Body of pancreas (tissue), 4 donors: ENCODE data around the gene NUMA1. TPM values are rescaled to one million over a fixed set of nuclear protein-coding genes. Genes with fewer than 3 reads are reported as not detected.

Source experiments
- ATAC-seq: fragments of 150-250 bp; one replicate; pipeline ENCODE4 v1.9.1; 2016
- DNase-seq, 4 donors: peaks; one replicate each; pipeline ENCODE4 v3.0.0-alpha.2; 2019
- H3K27ac ChIP-seq, 4 donors: fragments of 200-600 bp; sonication (generic); 1 replicate in 3 of 4; 2 replicates in 1 of 4; pipeline versions ENCODE4 v1.5.1 to v1.6.1; 2016 to 2019; ENCODE audit warnings: mild to moderate bottlenecking in 1 of 4, mixed read lengths in 1 of 4, moderate library complexity in 1 of 4
- H3K27me3 ChIP-seq, 2 donors: fragments of 200-600 bp; sonication (generic); one replicate each; pipeline ENCODE4 v1.6.0; 2016; ENCODE audit warnings: mild to moderate bottlenecking in 1 of 2
- H3K36me3 ChIP-seq, 2 donors: fragments of 200-600 bp; sonication (generic); replicated peaks in 1 of 2; 2 replicates each; pipeline ENCODE4 v1.5.1; 2016; ENCODE audit warnings: low read depth in 2 of 2; ENCODE audit not compliant: insufficient read depth in 1 of 2
- H3K4me1 ChIP-seq: fragments of 200-600 bp; sonication (generic); one replicate; pipeline ENCODE4 v1.6.0; 2016
- H3K4me3 ChIP-seq, 2 donors: fragments of 200-600 bp; sonication (generic); 1 replicate in 1 of 2; 2 replicates in 1 of 2; pipeline ENCODE4 v1.5.1; 2016 to 2019
- H3K9me3 ChIP-seq, 3 donors: fragments of 200-600 bp; sonication (generic); 1 replicate in 2 of 3; 2 replicates in 1 of 3; pipeline ENCODE4 v1.5.1; 2016
- CTCF ChIP-seq, 7 experiments: fragments of 450-650 bp in 4 of 7; fragments of 200-600 bp in 3 of 7; sonication (generic) in 3 of 7; IDR thresholded peaks; one replicate each; pipeline ENCODE4 v1.5.1; 2016 to 2019; ENCODE audit warnings: antibody characterized with exemption in 7 of 7
- POLR2A ChIP-seq, 3 donors: fragments of 450-650 bp; IDR thresholded peaks; one replicate each; pipeline ENCODE4 v1.6.1; 2016; ENCODE audit warnings: antibody characterized with exemption in 3 of 3, mild to moderate bottlenecking in 2 of 3
- WGBS, 2 donors: methylation state at CpG; one replicate each; pipeline ENCODE4 v1.1.5; 2017; 5-methylcytosine and 5-hydroxymethylcytosine counted together
- intact Hi-C: fragments of 100-400 bp; cut with DNase I; formaldehyde crosslinking; loops from one replicate; pipeline ENCODE4 v1.15.1; 2023
- total RNA-seq, 2 donors: library from RNA; depleted of rRNA; stranded (reverse); fragments of >200 nt; gene quantifications; one replicate each; pipeline ENCODE4 v1.1.0, GENCODE V29; 2016

Gene NUMA1
- total RNA-seq, 2 donors from 2014 or later, result 173 to 191 TPM

DNA sequence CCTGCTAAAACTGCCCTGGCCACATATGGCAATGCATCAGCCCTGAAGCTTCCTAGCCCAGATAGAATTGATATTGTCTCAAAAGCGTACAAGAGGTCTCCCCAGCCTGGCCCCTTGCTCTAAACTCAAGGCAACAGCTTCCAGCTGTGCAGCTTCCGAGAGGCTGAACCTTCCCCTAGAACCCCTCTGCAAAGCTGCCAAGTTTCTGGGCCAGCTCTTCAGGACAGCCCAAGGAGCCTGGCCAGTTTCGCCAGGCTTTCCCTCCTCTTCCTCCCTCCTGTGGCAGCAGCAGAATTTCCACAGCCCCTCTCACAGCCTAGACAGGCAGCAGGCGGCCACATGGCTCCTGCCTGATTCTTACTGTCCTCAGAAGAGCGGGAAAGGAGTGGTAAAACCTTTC, 34.5 kb downstream of the NUMA1 start:
- H3K27me3 ChIP-seq, result no peaks in the 10 kb centered on the region
- 60 to 66% methylated on average over 5 of the region's 5 CpGs for WGBS, 2 donors
- H3K36me3 ChIP-seq, result no peaks in the 10 kb centered on the region
- peaks cover 43% of the 10 kb centered on the region for H3K4me1 ChIP-seq
- DNase-seq (no peak), ATAC-seq (no peak)
- no peaks in the 10 kb centered on the region for H3K9me3 ChIP-seq
- H3K4me3 ChIP-seq, result no peak overlapping the region
- no peak overlapping the region for H3K27ac ChIP-seq
- intact Hi-C loops, result no loop called here
- TF ChIP-seq CTCF (IDR thresholded peaks at IDR 0.05) (no peak), POLR2A (IDR thresholded peaks at IDR 0.05) (no peak)

GRCh38 chr11:72042064-72042745, 38.1 kb downstream of the NUMA1 start:
- WGBS, 2 donors, result 9 to 12% methylated on average over 4 to 5 of the region's 5 CpGs
- no peak overlapping the region for H3K4me3 ChIP-seq
- intact Hi-C loops, result no loop called here
- no peaks in the 10 kb centered on the region for H3K27me3 ChIP-seq
- ATAC-seq (no peak), DNase-seq (no peak)
- TF ChIP-seq POLR2A (IDR thresholded peaks at IDR 0.05), result peak in 1 of 3 donors; percentile 2
- no peak for TF ChIP-seq CTCF (IDR thresholded peaks at IDR 0.05)
- peak overlapping the region; percentile 91 to 98 (median 95) for H3K27ac ChIP-seq
- H3K4me1 ChIP-seq, result peaks cover 47% of the 10 kb centered on the region
- H3K9me3 ChIP-seq, result no peaks in the 10 kb centered on the region
- H3K36me3 ChIP-seq, result no peaks in the 10 kb centered on the region

- peak; percentile 81 to 88 (median 87) for DNase-seq
- Histone ChIP-seq H3K27ac (peak overlapping the region; percentile 91 to 98 (median 95)), H3K4me3 (peak overlapping the region; percentile 35 to 66), H3K4me1 (peaks cover 54% of the 10 kb centered on the region), H3K36me3 (no peaks in the 10 kb centered on the region), H3K9me3 (no peaks in the 10 kb centered on the region), H3K27me3 (no peaks in the 10 kb centered on the region)
- TF ChIP-seq POLR2A (IDR thresholded peaks at IDR 0.05) (peak; percentile 79 to 92 (median 90)), CTCF (IDR thresholded peaks at IDR 0.05) (no peak)
- intact Hi-C loops, result no loop called here
- ATAC-seq, result peak; percentile 75
- WGBS, 2 donors, result 1% methylated on average over 12 to 21 of the region's 23 CpGs
These were observed 38.8 kb downstream of the NUMA1 start for GRCh38 chr11:72041364-72042063.

- intact Hi-C loops, result no loop called here
- no peaks in the 10 kb centered on the region for H3K27me3 ChIP-seq
- ATAC-seq (peak; percentile 86), DNase-seq (peak; percentile 95 to 96 (median 96))
- WGBS, 2 donors, result 0% methylated on average over 21 to 23 of the region's 23 CpGs
- TF ChIP-seq CTCF (IDR thresholded peaks at IDR 0.05) (no peak), POLR2A (IDR thresholded peaks at IDR 0.05) (no peak)
- no peaks in the 10 kb centered on the region for H3K9me3 ChIP-seq
- H3K27ac ChIP-seq, result peak overlapping the region; percentile 91 to 98 (median 95)
- no peaks in the 10 kb centered on the region for H3K36me3 ChIP-seq
- peak overlapping the region; percentile 35 to 66 for H3K4me3 ChIP-seq
- H3K4me1 ChIP-seq, result peaks cover 59% of the 10 kb centered on the region
These were observed 39.6 kb downstream of the NUMA1 start for GRCh38 chr11:72040491-72041363.
